Heart left ventricle (tissue), 16 donors: ENCODE measurements around the gene JPH3. TPM values are rescaled to one million over a fixed set of nuclear protein-coding genes. Genes with fewer than 3 reads are reported as not detected.

Experiments
- ATAC-seq, 4 donors: fragments of 200-7000 bp; cut with Tn5 transposase; one replicate each; pipeline ENCODE4 v1.9.1; 2020 to 2022; ENCODE audit warnings: moderate library complexity in 4 of 4, mild to moderate bottlenecking in 3 of 4, moderate number of reproducible peaks in 1 of 4
- DNase-seq, 5 donors: peaks; one replicate each; pipeline ENCODE4 v3.0.0-alpha.2; 2020
- H3K27ac ChIP-seq, 12 donors: fragments of 200-600 bp; sonication (generic) in 4 of 12; one replicate each; pipeline versions ENCODE4 v1.5.0 to v1.8.0; 2016 to 2022; ENCODE audit warnings: mild to moderate bottlenecking in 2 of 12
- H3K27me3 ChIP-seq, 9 donors: fragments of 200-600 bp; sonication (generic) in 2 of 9; one replicate each; pipeline versions ENCODE4 v1.5.1 to v1.8.0; 2016 to 2022; ENCODE audit warnings: mild to moderate bottlenecking in 3 of 9
- H3K36me3 ChIP-seq, 9 donors: fragments of 200-600 bp; sonication (generic) in 2 of 9; one replicate each; pipeline versions ENCODE4 v1.5.0 to v1.8.0; 2018 to 2022; ENCODE audit warnings: mild to moderate bottlenecking in 2 of 9
- H3K4me1 ChIP-seq, 12 donors: fragments of 200-600 bp; sonication (generic) in 4 of 12; one replicate each; pipeline versions ENCODE4 v1.5.0 to v1.8.0; 2016 to 2022; ENCODE audit warnings: mild to moderate bottlenecking in 3 of 12
- H3K4me3 ChIP-seq, 12 donors: fragments of 200-600 bp; sonication (generic) in 4 of 12; one replicate each; pipeline versions ENCODE4 v1.5.0 to v1.8.0; 2017 to 2022; ENCODE audit warnings: mild to moderate bottlenecking in 9 of 12, moderate library complexity in 4 of 12
- H3K9me3 ChIP-seq, 12 donors: fragments of 200-600 bp; sonication (generic) in 4 of 12; one replicate each; pipeline versions ENCODE4 v1.5.0 to v1.8.0; 2016 to 2022; ENCODE audit warnings: mild to moderate bottlenecking in 1 of 12
- CTCF ChIP-seq, 12 donors: fragments of 200-600 bp; sonication (generic) in 4 of 12; IDR thresholded peaks; one replicate each; pipeline versions ENCODE4 v1.5.0 to v1.8.0; 2018 to 2022; ENCODE audit warnings: antibody characterized with exemption in 12 of 12, mild to moderate bottlenecking in 5 of 12
- POLR2A ChIP-seq, 2 donors: fragments of 450-650 bp; IDR thresholded peaks; one replicate each; pipeline ENCODE4 v1.6.1; 2017; ENCODE audit warnings: antibody characterized with exemption in 2 of 2, mild to moderate bottlenecking in 2 of 2, moderate library complexity in 2 of 2
- WGBS, 4 donors: extraction: QIAGEN DNeasy Blood & Tissue Kit in 2 of 4; methylation state at CpG; one replicate each; pipeline versions ENCODE4 v1.1.5 to v1.1.7; 2013 to 2018; 5-methylcytosine and 5-hydroxymethylcytosine counted together
- intact Hi-C, 10 donors: fragments of 100-400 bp; cut with DNase I; formaldehyde crosslinking; loops; one replicate each; pipeline versions ENCODE4 v1.11.1 to v1.14.2; 2022
- polyA plus RNA-seq, 2 donors: library from polyadenylated mRNA; stranded (reverse); fragments of 200-250 nt; gene quantifications; one replicate each; pipeline ENCODE4 v1.2.3, GENCODE V29; 2013
- total RNA-seq, 9 donors: library from RNA; depleted of rRNA in 2 of 9; stranded (reverse); fragments of >200 nt in 2 of 9; fragmentation: NEBNext Ultra II Directional in 3 of 9; extraction: Animal tissue kit (Norgen Biotek cat#: 25700) in 3 of 9; gene quantifications; one replicate each; pipeline versions ENCODE4 v1.1.0 to v1.2.4, GENCODE V29; 2016 to 2023
- donor health status: ischemic (EF 13 %, LVEDD 7.1; RV severe dilation, severe dysfunction).
- donor health status: healthy with polysubstance abuse.
- donor health status: DM: no; HTN: yes; CAD: no.
- donor health status: DM: no; HTN: no; CAD: no.
- donor health status: ischemic (EF 25% LVEDD 6.9; RV normal size, moderate dysfunction).
- donor health status: ischemic (EF 25% LVEDD 5.7; RV mildly dilated, moderate dysfunction).
- donor health status: healthy.
- donor health status: DM: yes; HTN: yes; CAD: no.
- donor health status: ischemic (EF 35%, LVEDD 5.7; RV mildly dilated, moderate dysfunction).
- donor health status: nonischemic (EF 11% LVEDD 7.7; RV severe dilation, severe dysfunction).
- donor health status: DM: yes; HTN: yes; CAD: no.
- donor health status: PGD.
- donor health status: ischemic (EF 29% LVEDD 5.4; RV normal size, mild dysfunction).
- donor health status: nonischemic (EF 23%, LVEDD 6.1; RV moderate dilation, normal function).

JPH3 gene
- total and polyA plus RNA-seq, 11 donors, result 0.03 to 0.58 (median 0.21) TPM; not detected in 7

DNA sequence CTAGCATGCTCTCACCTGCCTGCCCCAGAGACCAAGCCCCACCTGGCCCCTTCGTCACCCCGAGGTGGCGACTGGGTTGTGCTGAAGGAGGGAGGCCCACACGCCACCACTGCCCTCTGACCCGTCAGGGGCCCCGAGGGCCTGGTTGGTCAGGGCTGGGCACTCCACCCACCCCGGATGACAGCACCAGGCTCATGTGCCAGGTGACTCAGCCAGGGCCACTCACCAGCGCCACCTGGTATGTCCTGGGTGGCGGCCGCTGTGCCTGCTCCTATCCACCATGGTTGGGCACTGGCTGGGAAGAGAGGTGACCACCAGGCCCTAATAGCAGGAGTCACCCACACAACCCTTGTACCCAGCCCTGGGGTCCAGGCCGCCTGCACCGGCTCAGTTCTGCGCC lies 68.9 kb downstream of the JPH3 start:
- intact Hi-C loops, result no loop called here
- Histone ChIP-seq H3K27ac (no peak overlapping the region), H3K4me1 (no peaks in the 10 kb centered on the region), H3K9me3 (no peaks in the 10 kb centered on the region), H3K27me3 (peaks cover 0 to 18% (median 0%) of the 10 kb centered on the region in 9 donors), H3K4me3 (no peak overlapping the region), H3K36me3 (no peaks in the 10 kb centered on the region)
- no peak for DNase-seq
- TF ChIP-seq CTCF (IDR thresholded peaks at IDR 0.05), result no peak
- TF ChIP-seq POLR2A (IDR thresholded peaks at IDR 0.05), result no peak
- no peak for ATAC-seq
- 90 to 93% (median 92%) methylated on average over 2 to 13 of the region's 13 CpGs for WGBS, 4 donors

GRCh38 chr16:87671715-87672270 lies 69.5 kb downstream of the JPH3 start:
- DNase-seq (no peak), ATAC-seq (no peak)
- H3K36me3 ChIP-seq, result no peaks in the 10 kb centered on the region
- H3K9me3 ChIP-seq, result no peaks in the 10 kb centered on the region
- H3K4me3 ChIP-seq, result no peak overlapping the region
- no peak for TF ChIP-seq POLR2A (IDR thresholded peaks at IDR 0.05)
- TF ChIP-seq CTCF (IDR thresholded peaks at IDR 0.05), result no peak
- H3K27me3 ChIP-seq, result peaks cover 0 to 13% (median 0%) of the 10 kb centered on the region in 9 donors
- 84 to 88% (median 86%) methylated on average over 9 to 20 of the region's 20 CpGs for WGBS, 4 donors
- H3K27ac ChIP-seq, result no peak overlapping the region
- H3K4me1 ChIP-seq, result no peaks in the 10 kb centered on the region
- intact Hi-C loops, result no loop called here

GRCh38 chr16:87674419-87674818 lies 72.1 kb downstream of the JPH3 start:
- DNase-seq (no peak), ATAC-seq (no peak)
- Histone ChIP-seq H3K27ac (no peak overlapping the region), H3K4me3 (no peak overlapping the region), H3K27me3 (peaks cover 0 to 17% (median 0%) of the 10 kb centered on the region in 9 donors), H3K4me1 (no peaks in the 10 kb centered on the region), H3K9me3 (no peaks in the 10 kb centered on the region), H3K36me3 (no peaks in the 10 kb centered on the region)
- 77 to 91% (median 82%) methylated on average over 5 of the region's 5 CpGs for WGBS, 4 donors
- TF ChIP-seq CTCF (IDR thresholded peaks at IDR 0.05) (no peak), POLR2A (IDR thresholded peaks at IDR 0.05) (no peak)
- intact Hi-C loops, result no loop called here

DNA sequence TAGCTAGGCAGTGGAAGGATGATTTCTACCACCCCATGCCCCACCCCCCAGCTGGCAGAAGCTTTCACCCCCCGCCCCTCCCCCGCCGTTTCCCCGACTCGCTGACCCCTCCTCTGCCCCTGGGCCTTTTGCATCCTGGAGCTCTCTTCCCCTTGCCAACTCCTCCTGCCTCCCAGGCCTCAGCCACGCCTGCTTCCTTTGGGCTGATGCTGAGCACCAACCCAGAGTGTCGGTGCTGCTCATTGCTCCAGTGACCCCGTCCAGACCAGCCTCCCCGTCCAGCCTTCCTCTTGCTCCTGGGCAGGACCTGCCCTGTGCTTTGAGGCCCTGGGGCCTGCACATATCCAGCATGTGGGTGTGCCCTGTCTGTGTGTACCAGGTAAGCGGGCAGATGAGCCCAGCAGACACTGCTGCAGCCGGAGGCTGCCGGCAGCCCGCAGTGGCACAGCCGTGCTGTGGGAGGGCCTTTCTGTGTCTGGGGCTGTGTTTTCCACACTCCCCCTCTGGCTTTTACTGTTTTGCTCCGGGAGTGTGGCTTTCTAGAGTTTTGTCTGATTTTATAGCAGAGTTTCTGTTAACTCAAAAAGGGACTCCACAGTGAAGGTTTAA lies 72.9 kb downstream of the JPH3 start:
- 34 to 37% (median 36%) methylated on average over 14 to 15 of the region's 15 CpGs for WGBS, 4 donors
- H3K27me3 ChIP-seq, result peaks cover 0 to 17% (median 0%) of the 10 kb centered on the region in 9 donors
- intact Hi-C loops, result no loop called here
- ATAC-seq (no peak), DNase-seq (no peak)
- no peaks in the 10 kb centered on the region for H3K4me1 ChIP-seq
- no peaks in the 10 kb centered on the region for H3K36me3 ChIP-seq
- H3K9me3 ChIP-seq, result no peaks in the 10 kb centered on the region
- TF ChIP-seq POLR2A (IDR thresholded peaks at IDR 0.05), result no peak
- TF ChIP-seq CTCF (IDR thresholded peaks at IDR 0.05), result no peak
- no peak overlapping the region for H3K27ac ChIP-seq
- H3K4me3 ChIP-seq, result no peak overlapping the region
